Neural crest cell (in vitro differentiated cells): ENCODE data around the gene CDH26. TPM values are rescaled to one million over a fixed set of nuclear protein-coding genes. Genes with fewer than 3 reads are reported as not detected.

Experiments
- DNase-seq: peaks from one replicate; pipeline ENCODE4 v3.0.0; 2021; ENCODE audit warnings: low read depth, mixed read lengths, low spot score
- H3K27ac Mint-ChIP-seq: one replicate; pipeline ENCODE4 v1.8.0; 2021; ENCODE audit warnings: mild to moderate bottlenecking, mixed read lengths; ENCODE audit not compliant: unreplicated experiment
- H3K27me3 Mint-ChIP-seq: 2 replicates; pipeline ENCODE4 v1.8.0; 2021; ENCODE audit warnings: low read depth, mild to moderate bottlenecking, mixed read lengths
- H3K36me3 Mint-ChIP-seq: 2 replicates; pipeline ENCODE4 v1.8.0; 2021; ENCODE audit warnings: low read depth, mild to moderate bottlenecking, mixed read lengths
- H3K4me1 Mint-ChIP-seq: 2 replicates; pipeline ENCODE4 v1.8.0; 2021; ENCODE audit warnings: mixed read lengths
- H3K4me3 Mint-ChIP-seq: one replicate; pipeline ENCODE4 v1.8.0; 2021; ENCODE audit warnings: mild to moderate bottlenecking, mixed read lengths
- H3K9me3 Mint-ChIP-seq: 2 replicates; pipeline ENCODE4 v1.8.0; 2021; ENCODE audit warnings: mixed read lengths
- CTCF ChIP-seq: fragments of 200-600 bp; sonication (generic); conservative IDR thresholded peaks from 2 replicates; pipeline ENCODE4 v1.5.0; 2021; ENCODE audit warnings: antibody characterized with exemption, mild to moderate bottlenecking
- total RNA-seq: library from RNA; stranded (reverse); gene quantifications from 2 replicates; pipeline ENCODE4 v1.2.1, GENCODE V29; 2021

CDH26 gene
- total RNA-seq, 1 donor from 2014 or later, result 0.89 TPM

- Mint-ChIP-seq H3K4me3 (no peak overlapping the region), H3K36me3 (peaks cover 5% of the 10 kb centered on the region), H3K4me1 (peaks cover 4% of the 10 kb centered on the region), H3K27me3 (peaks cover under 1% of the 10 kb centered on the region), H3K27ac (peak overlapping the region; percentile 46), H3K9me3 (no peaks in the 10 kb centered on the region)
- DNase-seq, result no peak
- TF ChIP-seq CTCF, result no peak
These were observed 88.6 kb downstream of the CDH26 start for GRCh38 chr20:60046860-60047259.

DNA sequence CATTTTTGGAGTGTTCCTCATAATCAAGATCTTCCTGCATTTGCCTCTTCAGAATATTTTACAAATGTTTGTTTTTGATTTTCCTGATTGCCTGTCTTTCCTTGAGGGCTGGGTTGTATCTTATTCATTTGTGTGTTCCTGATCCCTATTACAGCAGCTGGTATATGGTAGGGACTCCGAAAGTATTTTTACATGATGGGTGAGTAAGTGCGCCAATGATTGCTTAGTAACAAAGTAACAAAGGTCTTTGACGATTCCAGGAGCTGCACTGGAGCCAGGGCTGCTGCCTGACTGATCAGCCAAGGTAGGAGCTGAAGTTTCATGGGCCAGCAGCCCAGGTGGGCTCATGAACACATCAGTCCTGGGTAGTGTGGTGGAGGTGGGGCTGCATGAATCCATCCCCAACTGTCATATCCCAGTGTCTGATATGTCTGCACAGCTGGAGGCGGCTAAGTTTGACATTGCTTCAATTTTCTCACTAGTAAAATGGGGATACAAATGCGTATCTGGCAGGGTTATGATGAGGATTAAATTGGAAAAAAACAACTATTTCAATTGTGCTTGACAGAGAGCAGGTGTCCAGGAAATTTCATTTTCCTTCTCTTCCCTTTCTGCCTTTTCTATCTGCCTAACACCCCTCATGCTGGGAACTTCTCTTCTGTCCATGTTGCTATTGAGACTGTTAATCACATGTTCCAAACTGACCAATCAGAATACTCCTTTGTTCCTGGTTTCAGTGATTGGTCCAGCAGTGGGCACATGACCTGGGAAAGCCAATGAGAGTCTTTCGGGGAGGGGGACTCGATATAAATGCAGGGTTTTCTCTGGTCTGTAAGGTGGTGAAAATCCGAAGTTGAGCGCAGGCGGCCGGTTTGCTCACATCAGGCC, 90.7 kb downstream of the CDH26 start:
- DNase-seq, result no peak
- TF ChIP-seq CTCF, result no peak
- Mint-ChIP-seq H3K27ac (no peak overlapping the region), H3K4me3 (no peak overlapping the region), H3K9me3 (no peaks in the 10 kb centered on the region), H3K36me3 (peaks cover under 1% of the 10 kb centered on the region), H3K27me3 (peaks cover 2% of the 10 kb centered on the region), H3K4me1 (peaks cover 4% of the 10 kb centered on the region)

- no peak overlapping the region for H3K27ac Mint-ChIP-seq
- no peaks in the 10 kb centered on the region for H3K9me3 Mint-ChIP-seq
- TF ChIP-seq CTCF, result no peak
- no peaks in the 10 kb centered on the region for H3K36me3 Mint-ChIP-seq
- DNase-seq, result no peak
- no peak overlapping the region for H3K4me3 Mint-ChIP-seq
- peaks cover 2% of the 10 kb centered on the region for H3K27me3 Mint-ChIP-seq
- peaks cover 4% of the 10 kb centered on the region for H3K4me1 Mint-ChIP-seq
These were observed 91.4 kb downstream of the CDH26 start for GRCh38 chr20:60049601-60050000.

DNA sequence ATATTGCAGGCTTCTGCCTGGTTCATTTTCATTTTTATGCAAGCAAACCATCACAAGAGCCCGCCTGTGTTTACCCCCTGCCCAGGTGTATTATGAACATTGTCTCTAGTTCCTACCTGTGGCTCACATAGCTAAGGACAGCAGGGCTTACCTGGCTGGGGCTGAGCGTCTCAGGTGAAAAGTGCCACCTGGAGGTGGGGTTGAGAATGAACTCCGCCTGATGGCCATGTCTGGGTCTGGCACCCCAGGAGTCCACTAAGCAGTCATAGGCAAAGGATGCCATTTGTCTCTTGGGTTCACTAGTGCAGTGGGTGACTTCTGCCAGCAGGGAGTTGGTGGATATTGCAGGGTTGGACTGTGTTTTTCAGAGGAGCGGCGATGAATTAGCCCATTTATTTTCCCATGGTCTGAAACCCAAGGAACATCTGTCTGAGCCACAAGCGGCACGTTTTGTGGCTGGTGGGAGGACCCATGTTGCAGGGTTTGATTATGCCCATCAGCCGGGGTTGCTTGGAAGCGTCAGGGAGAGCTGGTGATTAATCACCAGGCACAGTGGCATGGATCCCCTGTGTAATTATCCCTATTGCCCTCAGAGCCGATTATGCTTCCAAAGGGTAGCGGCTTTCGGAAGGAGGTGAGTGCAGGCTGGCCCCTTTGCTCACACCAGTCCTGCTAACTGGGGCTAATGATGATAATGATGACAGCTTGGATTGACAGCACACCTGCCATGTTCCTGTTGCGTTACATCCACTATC, 92.1 kb downstream of the CDH26 start:
- Mint-ChIP-seq H3K36me3 (no peaks in the 10 kb centered on the region), H3K27ac (no peak overlapping the region), H3K4me3 (no peak overlapping the region), H3K4me1 (peaks cover 4% of the 10 kb centered on the region), H3K27me3 (peaks cover 2% of the 10 kb centered on the region), H3K9me3 (no peaks in the 10 kb centered on the region)
- peak; percentile 59 for TF ChIP-seq CTCF
- DNase-seq, result no peak

DNA sequence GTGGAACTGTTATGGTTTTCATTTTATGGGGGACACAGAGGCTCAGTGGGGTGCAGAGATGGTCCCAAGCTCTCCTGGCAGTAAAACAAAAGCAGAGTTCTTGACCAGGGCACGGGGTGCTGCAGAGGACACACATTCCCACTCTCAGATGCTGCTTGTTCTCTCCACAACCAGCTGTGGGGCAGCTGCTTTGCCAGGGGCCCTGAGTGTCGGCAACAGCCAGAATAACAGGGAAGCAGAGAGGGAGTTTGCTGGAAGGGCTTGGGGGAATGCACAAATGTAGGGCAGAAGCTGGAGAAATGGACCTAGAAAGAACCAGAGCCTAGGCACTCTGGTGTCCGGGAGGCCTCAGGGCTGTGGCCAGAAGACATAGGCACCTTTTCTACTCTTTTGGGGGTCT, 93.7 kb downstream of the CDH26 start:
- Mint-ChIP-seq H3K4me3 (no peak overlapping the region), H3K36me3 (no peaks in the 10 kb centered on the region), H3K9me3 (no peaks in the 10 kb centered on the region), H3K27me3 (peaks cover 2% of the 10 kb centered on the region), H3K27ac (no peak overlapping the region), H3K4me1 (no peaks in the 10 kb centered on the region)
- no peak for TF ChIP-seq CTCF
- no peak for DNase-seq
